T-helper 1 cell treated with Interleukin-12 subunit alpha and Interleukin-12 subunit beta and Interleukin-4 antibody, amounts not matched to agents 30 μg/mL and 1 μg/mL, for 36 hours (primary cell): ENCODE data around the gene MAPKAP1.
A peak's percentile ranks its signal among the peaks of the same experiment; 100 is the strongest.

Experiments used
- H3K27ac Mint-ChIP-seq: one replicate; pipeline ENCODE4 v1.8.0; 2021; ENCODE audit warnings: mild to moderate bottlenecking, mixed read lengths
- H3K27me3 Mint-ChIP-seq: one replicate; pipeline ENCODE4 v1.8.0; 2021; ENCODE audit warnings: low read depth, mixed read lengths
- H3K36me3 Mint-ChIP-seq: one replicate; pipeline ENCODE4 v1.8.0; 2021; ENCODE audit warnings: low read depth, mixed read lengths
- H3K4me1 Mint-ChIP-seq: one replicate; pipeline ENCODE4 v1.8.0; 2021; ENCODE audit warnings: low read depth, mixed read lengths
- H3K4me3 Mint-ChIP-seq: one replicate; pipeline ENCODE4 v1.8.0; 2021; ENCODE audit warnings: mild to moderate bottlenecking, moderate library complexity, mixed read lengths
- H3K9me3 Mint-ChIP-seq: one replicate; pipeline ENCODE4 v1.8.0; 2021; ENCODE audit warnings: mixed read lengths

The MAPKAP1 gene

GRCh38 chr9:125706651-125707471 is at the start of gene MAPKAP1:
TSS of gene MAPKAP1 (minus strand) at chr9:125707208. CDS start at chr9:125672574, 34,634 bp downstream.
- Mint-ChIP-seq H3K36me3 (peaks cover 7% of the 10 kb centered on the region), H3K4me3 (peak within 1 kb of the TSS; percentile 87), H3K9me3 (no peaks in the 10 kb centered on the region), H3K4me1 (peaks cover 32% of the 10 kb centered on the region), H3K27me3 (no peaks in the 10 kb centered on the region), H3K27ac (peak within 1 kb of the TSS; percentile 67)

GRCh38 chr9:125756518-125756917 is 49.5 kb upstream of the MAPKAP1 start:
- no peaks in the 10 kb centered on the region for H3K36me3 Mint-ChIP-seq
- no peak overlapping the region for H3K4me3 Mint-ChIP-seq
- no peak overlapping the region for H3K27ac Mint-ChIP-seq
- no peaks in the 10 kb centered on the region for H3K27me3 Mint-ChIP-seq
- no peaks in the 10 kb centered on the region for H3K9me3 Mint-ChIP-seq
- H3K4me1 Mint-ChIP-seq = peaks cover 11% of the 10 kb centered on the region

DNA sequence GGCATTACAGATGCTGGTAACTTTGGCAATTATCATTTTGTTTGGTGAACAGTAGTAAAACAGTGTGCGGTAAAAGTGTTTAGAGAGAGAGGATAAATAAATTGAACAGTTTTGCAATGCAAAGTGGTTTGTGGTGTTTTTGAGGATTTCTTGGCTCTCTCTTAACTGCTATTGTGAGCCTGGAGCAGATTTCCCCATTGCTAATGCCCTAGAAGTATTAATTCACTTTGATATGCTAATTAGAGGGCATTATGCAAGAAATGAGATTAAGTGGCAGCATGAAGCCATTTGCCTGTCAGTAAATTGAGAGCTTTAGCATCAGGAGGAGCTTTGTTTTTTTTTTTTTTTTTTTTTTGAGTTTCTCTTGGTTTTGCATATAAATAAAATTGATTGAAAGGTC is 48.3 kb upstream of the MAPKAP1 start:
- Mint-ChIP-seq H3K27me3 (no peaks in the 10 kb centered on the region), H3K9me3 (no peaks in the 10 kb centered on the region), H3K36me3 (peaks cover 3% of the 10 kb centered on the region), H3K4me1 (peaks cover 15% of the 10 kb centered on the region), H3K4me3 (no peak overlapping the region), H3K27ac (no peak overlapping the region)

GRCh38 chr9:125754096-125754495 is 47.1 kb upstream of the MAPKAP1 start:
- Mint-ChIP-seq H3K4me3 (no peak overlapping the region), H3K36me3 (peaks cover 7% of the 10 kb centered on the region), H3K27me3 (no peaks in the 10 kb centered on the region), H3K9me3 (no peaks in the 10 kb centered on the region), H3K4me1 (peaks cover 9% of the 10 kb centered on the region), H3K27ac (no peak overlapping the region)

DNA sequence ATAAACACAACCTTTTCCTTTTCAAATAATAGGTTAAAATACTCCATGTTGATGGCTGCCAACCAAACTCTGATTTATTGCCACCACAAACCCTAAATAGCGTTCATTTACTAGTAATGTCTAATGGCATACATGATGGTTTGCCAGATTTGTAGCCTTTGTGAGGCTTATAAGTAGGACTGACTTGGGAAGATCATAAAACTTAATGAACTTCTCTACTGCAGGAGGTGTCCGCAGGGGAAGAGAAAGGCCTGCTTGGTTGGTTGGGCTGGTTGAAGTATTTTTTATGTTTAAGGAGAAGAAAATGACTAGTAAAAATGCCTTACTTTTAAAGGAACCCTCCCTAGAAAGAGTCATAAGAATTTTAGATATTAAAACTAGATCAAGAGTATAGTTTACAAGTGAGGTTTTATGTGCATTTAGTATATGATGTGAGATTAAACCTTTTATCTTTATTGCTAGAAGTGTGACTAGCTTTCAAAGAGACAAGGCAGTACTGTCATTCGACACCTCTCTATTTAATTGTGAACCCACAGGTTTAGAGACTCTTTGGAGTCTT is 45.1 kb upstream of the MAPKAP1 start:
- Mint-ChIP-seq H3K27me3 (no peaks in the 10 kb centered on the region), H3K4me1 (peaks cover 12% of the 10 kb centered on the region), H3K4me3 (no peak overlapping the region), H3K36me3 (peaks cover 12% of the 10 kb centered on the region), H3K27ac (no peak overlapping the region), H3K9me3 (no peaks in the 10 kb centered on the region)

DNA sequence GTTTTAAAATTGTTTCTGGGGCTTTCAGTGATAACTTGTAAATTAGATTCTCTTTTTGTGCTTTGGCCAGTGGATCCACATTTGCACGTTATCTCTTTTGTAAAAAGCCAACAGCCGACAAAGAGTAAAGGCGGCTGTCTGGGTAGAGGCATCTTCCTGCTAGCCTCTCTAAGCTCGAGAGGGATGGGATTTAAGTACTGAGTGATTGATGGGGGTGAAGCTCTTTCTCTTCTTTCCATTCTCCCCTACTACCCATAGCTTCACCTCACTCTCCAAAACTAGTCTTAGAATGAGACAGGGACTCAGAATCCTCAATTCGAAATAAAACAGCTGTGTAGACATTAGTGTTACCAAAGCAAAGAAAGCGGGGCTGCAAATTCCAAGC is 43.6 kb upstream of the MAPKAP1 start:
- H3K36me3 Mint-ChIP-seq = peaks cover 12% of the 10 kb centered on the region
- H3K27me3 Mint-ChIP-seq = peaks cover 5% of the 10 kb centered on the region
- H3K27ac Mint-ChIP-seq = no peak overlapping the region
- peaks cover 12% of the 10 kb centered on the region for H3K4me1 Mint-ChIP-seq
- H3K9me3 Mint-ChIP-seq = no peaks in the 10 kb centered on the region
- H3K4me3 Mint-ChIP-seq = no peak overlapping the region

GRCh38 chr9:125749951-125750626 is 43.1 kb upstream of the MAPKAP1 start:
- peaks cover 10% of the 10 kb centered on the region for H3K27me3 Mint-ChIP-seq
- H3K9me3 Mint-ChIP-seq = no peaks in the 10 kb centered on the region
- H3K36me3 Mint-ChIP-seq = peaks cover 12% of the 10 kb centered on the region
- no peak overlapping the region for H3K27ac Mint-ChIP-seq
- H3K4me1 Mint-ChIP-seq = peaks cover 16% of the 10 kb centered on the region
- H3K4me3 Mint-ChIP-seq = no peak overlapping the region

GRCh38 chr9:125749287-125749935 is 42.4 kb upstream of the MAPKAP1 start:
- Mint-ChIP-seq H3K27me3 (peaks cover 17% of the 10 kb centered on the region), H3K4me3 (peak overlapping the region; percentile 84), H3K27ac (no peak overlapping the region), H3K36me3 (peaks cover 12% of the 10 kb centered on the region), H3K9me3 (no peaks in the 10 kb centered on the region), H3K4me1 (peaks cover 16% of the 10 kb centered on the region)

- Mint-ChIP-seq H3K4me1 (peaks cover 16% of the 10 kb centered on the region), H3K27ac (peak overlapping the region; percentile 72), H3K9me3 (no peaks in the 10 kb centered on the region), H3K27me3 (peaks cover 21% of the 10 kb centered on the region), H3K4me3 (peak overlapping the region; percentile 84), H3K36me3 (peaks cover 12% of the 10 kb centered on the region)
Observed at GRCh38 chr9:125748446-125749099, 41.6 kb upstream of the MAPKAP1 start.

DNA sequence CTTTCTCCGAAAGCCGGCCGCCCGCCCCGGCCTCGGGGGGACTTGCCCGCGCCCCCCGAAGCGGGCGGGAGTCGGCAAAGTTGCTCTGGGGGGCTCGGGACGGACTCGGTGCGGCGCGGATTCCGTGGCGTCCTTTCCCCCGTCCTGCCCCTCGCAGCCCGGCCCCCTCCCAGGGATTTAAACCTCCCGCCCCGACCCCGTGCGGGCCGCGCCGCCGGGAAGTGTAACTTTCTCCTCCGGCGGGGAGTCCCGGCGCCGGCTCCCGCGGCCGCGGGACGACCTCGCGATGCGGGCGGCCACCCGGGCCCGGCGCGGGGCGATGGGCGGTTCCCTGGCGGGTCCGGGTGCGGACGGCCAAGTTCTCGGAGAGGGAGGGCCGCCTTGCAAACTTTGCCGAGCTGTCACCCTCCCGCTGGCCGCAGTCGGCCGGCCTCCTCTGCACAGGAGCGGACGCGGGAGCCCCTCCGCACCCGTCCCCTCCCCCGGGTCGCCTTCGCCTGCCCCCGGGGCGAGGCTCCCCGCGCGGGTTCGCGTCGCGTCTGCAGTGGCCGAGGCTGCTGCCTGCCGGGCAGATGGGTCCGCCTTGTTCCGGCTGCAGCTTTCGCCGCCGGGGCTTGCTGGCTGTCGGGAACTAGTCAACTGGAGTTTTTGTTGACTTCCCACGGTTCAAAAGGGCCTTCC is 40.9 kb upstream of the MAPKAP1 start:
- peaks cover 27% of the 10 kb centered on the region for H3K27me3 Mint-ChIP-seq
- no peaks in the 10 kb centered on the region for H3K9me3 Mint-ChIP-seq

GRCh38 chr9:125747053-125747764 is 40.2 kb upstream of the MAPKAP1 start, which contains the start of gene PBX3:
TSS of gene PBX3 (plus strand) at chr9:125747373.
- Mint-ChIP-seq H3K36me3 (peaks cover 12% of the 10 kb centered on the region), H3K27ac (peak within 1 kb of the TSS; percentile 87), H3K4me3 (peak within 1 kb of the TSS; percentile 86), H3K27me3 (peaks cover 34% of the 10 kb centered on the region), H3K4me1 (peaks cover 16% of the 10 kb centered on the region), H3K9me3 (no peaks in the 10 kb centered on the region)

More for the DNA sequence above, 40.9 kb upstream of the MAPKAP1 start:
- Mint-ChIP-seq H3K36me3 (peaks cover 12% of the 10 kb centered on the region), H3K4me3 (peak overlapping the region; percentile 84), H3K4me1 (peaks cover 16% of the 10 kb centered on the region), H3K27ac (peak overlapping the region; percentile 72)

DNA sequence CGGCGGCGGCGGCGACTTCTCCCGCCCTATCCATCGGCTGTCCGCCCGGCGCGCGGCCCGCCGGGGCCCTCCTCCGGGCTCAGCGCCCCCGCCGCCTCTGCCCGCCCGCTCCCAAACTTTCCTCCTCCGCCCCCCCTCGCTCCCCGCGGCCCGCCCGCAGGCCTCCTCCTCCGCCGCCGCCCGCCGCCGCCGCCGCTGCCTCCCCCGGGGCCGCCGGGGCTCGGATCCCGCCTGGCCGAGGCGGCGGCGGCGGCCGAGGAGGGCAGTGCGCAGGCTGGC is 39.7 kb upstream of the MAPKAP1 start:
- H3K4me3 Mint-ChIP-seq = no peak overlapping the region
- H3K36me3 Mint-ChIP-seq = peaks cover 12% of the 10 kb centered on the region
- no peak overlapping the region for H3K27ac Mint-ChIP-seq
- H3K4me1 Mint-ChIP-seq = peaks cover 16% of the 10 kb centered on the region
- no peaks in the 10 kb centered on the region for H3K9me3 Mint-ChIP-seq
- H3K27me3 Mint-ChIP-seq = peaks cover 38% of the 10 kb centered on the region

- peaks cover 16% of the 10 kb centered on the region for H3K4me1 Mint-ChIP-seq
- peak overlapping the region; percentile 86 for H3K4me3 Mint-ChIP-seq
- H3K9me3 Mint-ChIP-seq = no peaks in the 10 kb centered on the region
- H3K27ac Mint-ChIP-seq = peak overlapping the region; percentile 87
- peaks cover 12% of the 10 kb centered on the region for H3K36me3 Mint-ChIP-seq
- H3K27me3 Mint-ChIP-seq = peaks cover 43% of the 10 kb centered on the region
Observed at GRCh38 chr9:125746017-125746773, 39.2 kb upstream of the MAPKAP1 start.
